GM12801 (cell line): ENCODE measurements around the gene BICRA.

ENCODE experiments used
- CTCF ChIP-seq: IDR thresholded peaks from one replicate; pipeline ENCODE4 v1.5.1; 2011; ENCODE audit warnings: control low read depth; ENCODE audit not compliant: insufficient read length; ENCODE audit errors: extremely low read depth

BICRA gene

DNA sequence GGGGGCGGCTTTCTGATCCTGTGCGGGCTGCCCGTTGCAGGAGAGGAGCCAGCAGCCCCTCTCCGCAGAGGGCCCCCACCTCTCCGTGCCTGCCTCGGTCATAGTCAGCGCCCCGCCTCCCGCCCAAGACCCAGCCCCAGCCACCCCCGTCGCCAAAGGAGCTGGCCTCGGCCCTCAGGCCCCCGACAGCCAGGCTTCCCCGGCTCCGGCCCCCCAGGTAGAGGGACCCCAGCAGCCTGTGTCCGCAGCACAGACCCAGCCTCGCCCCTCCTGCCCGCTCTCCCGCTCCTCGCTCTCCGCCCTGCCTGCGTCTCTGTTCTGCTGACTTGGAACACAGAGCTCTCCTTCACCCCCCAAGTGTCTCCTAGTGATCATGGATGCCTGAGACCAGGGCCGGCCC, 73.0 kb downstream of the BICRA start:
- TF ChIP-seq CTCF = no peak

GRCh38 chr19:47682939-47683338, 74.0 kb downstream of the BICRA start:
- no peak for TF ChIP-seq CTCF

DNA sequence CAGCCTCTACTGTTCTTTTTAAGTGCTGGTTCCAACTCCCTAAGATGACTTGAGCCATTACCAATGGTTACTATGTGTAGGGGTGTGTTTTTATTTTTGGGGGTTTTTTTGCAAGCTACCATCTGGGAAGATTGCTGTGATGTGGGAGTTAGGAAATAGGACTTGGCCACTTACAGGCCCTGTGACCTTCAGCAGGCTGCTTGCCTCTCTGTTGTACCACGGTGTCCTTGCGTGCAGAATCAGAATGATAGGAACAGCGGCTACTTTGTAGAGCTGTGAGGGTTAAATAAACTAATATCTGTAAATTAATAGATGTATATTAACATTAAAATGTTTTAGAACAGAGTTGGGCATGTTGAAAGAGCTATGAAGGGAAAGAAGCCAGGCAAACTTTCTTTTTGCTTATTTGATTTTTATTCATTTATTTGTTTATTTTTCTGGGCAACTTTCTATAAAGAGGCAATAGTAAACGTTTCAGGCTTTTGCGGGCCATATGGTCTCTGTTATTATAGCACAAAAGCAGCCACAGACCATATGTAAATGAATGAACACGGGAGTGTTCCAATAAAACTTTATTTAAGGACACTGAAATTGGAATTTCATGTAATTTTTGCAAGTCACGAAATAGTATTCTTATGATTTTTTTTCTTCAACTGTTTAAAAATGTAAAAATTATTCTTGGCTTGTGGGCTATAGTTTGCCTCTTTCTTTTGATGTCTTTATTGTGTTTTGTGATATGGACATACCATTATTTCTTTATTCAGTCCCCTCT, 77.9 kb downstream of the BICRA start:
- TF ChIP-seq CTCF = no peak

DNA sequence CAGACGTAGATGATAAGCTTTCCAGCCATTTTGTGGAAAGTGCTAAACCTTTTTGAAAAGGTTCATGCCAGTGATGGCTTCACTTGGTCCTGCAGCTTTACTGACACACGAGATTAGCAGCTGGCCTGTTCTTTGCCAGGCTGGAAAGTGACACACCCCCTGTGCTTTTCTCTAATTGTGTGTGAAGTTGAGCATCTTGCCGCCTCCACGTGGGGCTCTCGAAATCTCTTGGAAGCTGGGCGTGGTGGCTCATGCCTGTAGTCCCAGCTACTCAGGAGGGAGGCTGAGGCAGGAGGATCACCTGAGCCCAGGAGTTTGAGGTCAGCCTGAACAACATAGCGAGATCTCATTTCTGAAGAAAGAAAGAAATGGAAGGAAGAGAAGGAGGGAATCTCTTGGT, 79.0 kb downstream of the BICRA start:
- no peak for TF ChIP-seq CTCF

- no peak for TF ChIP-seq CTCF
Observed at GRCh38 chr19:47691090-47691489, 82.2 kb downstream of the BICRA start.

DNA sequence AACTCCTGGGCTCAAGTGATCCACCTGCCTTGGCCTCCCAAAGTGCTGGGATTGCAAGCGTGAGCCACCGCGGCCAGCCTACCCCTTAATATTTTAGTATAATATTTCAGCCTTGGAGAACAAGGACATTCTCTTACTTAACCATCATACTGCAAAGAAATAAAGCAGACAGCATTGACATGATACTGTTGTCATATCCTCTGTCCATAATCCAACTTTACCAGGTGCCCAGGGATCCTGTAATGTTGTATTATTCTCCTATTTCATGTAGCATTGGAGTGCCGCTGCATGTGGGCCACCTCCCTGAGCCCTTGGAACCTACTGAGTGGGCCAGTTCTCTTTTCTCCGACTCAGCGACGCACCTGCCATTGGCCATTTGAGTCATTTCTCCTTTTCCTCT, 82.8 kb downstream of the BICRA start:
- no peak for TF ChIP-seq CTCF

GRCh38 chr19:47693489-47693888, 84.6 kb downstream of the BICRA start:
- TF ChIP-seq CTCF = no peak

GRCh38 chr19:47693903-47694302, 85.0 kb downstream of the BICRA start:
- TF ChIP-seq CTCF = no peak
